Choroid plexus epithelial cell (primary cell): ENCODE results near the gene STARD5.
"Not testable (repeated sequence)": the region's sequence is repeated elsewhere in the genome, so short reads cannot be mapped to it uniquely, and the experiment has no call there.

Experiments used
- DNase-seq: peaks from one replicate; pipeline ENCODE4 v3.0.0-alpha.2; 2010; ENCODE audit warnings: low read depth
- H3K4me3 ChIP-seq: 2 replicates; pipeline ENCODE4 v1.5.1; 2011; ENCODE audit warnings: low read depth, mild to moderate bottlenecking, control low read depth, low read length, moderate library complexity
- CTCF ChIP-seq: conservative IDR thresholded peaks from 2 replicates; pipeline ENCODE4 v1.5.1; 2011; ENCODE audit warnings: low read depth, mild to moderate bottlenecking, control low read depth, inconsistent platforms, low read length, moderate library complexity

The STARD5 gene

GRCh38 chr15:81331600-81331999 lies 7.7 kb upstream of the STARD5 start:
- TF ChIP-seq CTCF: no peak
- DNase-seq: no peak
- H3K4me3 ChIP-seq: no peak overlapping the region

GRCh38 chr15:81331141-81331540 lies 7.2 kb upstream of the STARD5 start:
- DNase-seq: peak; percentile 88

GRCh38 chr15:81330366-81331090 lies 6.6 kb upstream of the STARD5 start:
- H3K4me3 ChIP-seq: no peak overlapping the region
- TF ChIP-seq CTCF: no peak
- no peak for DNase-seq

More at GRCh38 chr15:81331141-81331540, 7.2 kb upstream of the STARD5 start:
- not testable (repeated sequence) for H3K4me3 ChIP-seq

- no peak overlapping the region for H3K4me3 ChIP-seq
- no peak for DNase-seq
- TF ChIP-seq CTCF: no peak
These were observed 5.5 kb upstream of the STARD5 start for GRCh38 chr15:81329446-81329845.

DNA sequence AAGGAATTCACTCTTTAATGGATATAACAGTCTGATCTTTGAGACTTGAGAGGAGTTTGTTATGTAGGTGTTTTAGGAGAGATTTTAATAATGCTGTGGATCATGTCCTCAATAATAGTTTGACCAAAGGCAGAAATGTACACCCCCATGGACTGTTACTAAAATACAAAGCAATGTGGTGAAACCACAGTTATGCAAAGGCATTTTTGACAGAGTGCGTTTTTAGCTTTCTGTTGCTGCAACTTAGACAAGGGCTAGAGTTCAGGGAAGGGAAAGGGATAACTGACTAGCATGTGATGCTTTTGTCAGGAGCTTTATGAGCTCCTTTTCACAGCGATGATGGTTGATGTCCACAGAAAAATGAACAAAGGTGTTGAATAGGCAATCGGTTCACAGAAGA lies 3.6 kb upstream of the STARD5 start:
- TF ChIP-seq CTCF: no peak
- H3K4me3 ChIP-seq: no peak overlapping the region
- peak; percentile 98 for DNase-seq

GRCh38 chr15:81326466-81327212 lies 2.7 kb upstream of the STARD5 start:
- H3K4me3 ChIP-seq: no peak overlapping the region
- DNase-seq: no peak
- TF ChIP-seq CTCF: no peak

- no peak for TF ChIP-seq CTCF
- H3K4me3 ChIP-seq: peak overlapping the region; percentile 94
- DNase-seq: no peak
These were observed 390 bp downstream of the STARD5 start for GRCh38 chr15:81323559-81323943.
